H1 (cell line): ENCODE results near the gene FAM204A. TPM values are rescaled to one million over a fixed set of nuclear protein-coding genes. Genes with fewer than 3 reads are reported as not detected.

Source experiments
- CTCF ChIA-PET: fragments of 300-600 bp; sonication (Branson Sonifier 250); formaldehyde crosslinking; loops from one replicate; lab custom pipeline; 2021; ENCODE audit not compliant: partially characterized antibody; lab: Charles Lee
- POLR2A ChIA-PET: fragments of 300-600 bp; sonication (Branson Sonifier 250); formaldehyde crosslinking; loops from one replicate; lab custom pipeline; 2021; ENCODE audit warnings: inconsistent platforms; ENCODE audit not compliant: partially characterized antibody; lab: Charles Lee
- DNase-seq, 2 experiments: peaks; one replicate each; pipeline versions ENCODE4 v3.0.0 to v3.0.0-alpha.2; 2010 to 2022; ENCODE audit warnings: low spot score in 2 of 2, low read depth in 1 of 2, mixed read lengths in 1 of 2
- FAIRE-seq: peaks from 2 replicates; lab custom pipeline; 2011; peaks lifted over from hg19 to GRCh38; lab: Jason Lieb, UNC
- H2AFZ ChIP-seq: 2 replicates; pipeline ENCODE4 v1.8.1; 2012; ENCODE audit warnings: low read length, inconsistent platforms
- H2AK5ac ChIP-seq: 2 replicates; pipeline ENCODE4 v1.6.1; 2013; ENCODE audit warnings: low read depth, low read length
- H2BK120ac ChIP-seq: replicated peaks from 2 replicates; pipeline ENCODE3; 2013; ENCODE audit warnings: low read depth, low read length, inconsistent platforms
- H2BK12ac ChIP-seq: 2 replicates; pipeline ENCODE4 v1.6.1; 2013; ENCODE audit warnings: low read depth, low read length
- H2BK15ac ChIP-seq: 2 replicates; pipeline ENCODE4 v1.6.1; 2013; ENCODE audit warnings: low read length
- H2BK20ac ChIP-seq: 2 replicates; pipeline ENCODE4 v1.6.1; 2013; ENCODE audit warnings: low read length
- H2BK5ac ChIP-seq: 2 replicates; pipeline ENCODE4 v1.6.1; 2013; ENCODE audit warnings: low read depth, low read length
- H3K14ac ChIP-seq: 2 replicates; pipeline ENCODE4 v1.6.1; 2013; ENCODE audit warnings: inconsistent platforms; ENCODE audit not compliant: insufficient read length
- H3K18ac ChIP-seq: 2 replicates; pipeline ENCODE4 v1.6.1; 2013; ENCODE audit warnings: low read length; ENCODE audit errors: extremely low read depth
- H3K23ac ChIP-seq: 2 replicates; pipeline ENCODE4 v1.6.1; 2013; ENCODE audit warnings: inconsistent platforms; ENCODE audit not compliant: insufficient read length
- H3K23me2 ChIP-seq: 2 replicates; pipeline ENCODE4 v1.6.1; 2013; ENCODE audit warnings: low read depth, low read length
- H3K27ac ChIP-seq: 2 replicates; pipeline ENCODE4 v1.6.1; 2011; ENCODE audit warnings: low read depth, low read length, inconsistent platforms
- H3K27me3 ChIP-seq, 4 experiments: replicated peaks in 1 of 4; 1 replicate in 1 of 4; 2 replicates in 3 of 4; pipeline versions ENCODE4 v1.6.1 to v1.8.1; 2011 to 2013; ENCODE audit warnings: low read length in 3 of 4, mild to moderate bottlenecking in 3 of 4, inconsistent platforms in 2 of 4, mixed read lengths in 2 of 4, moderate library complexity in 1 of 4; ENCODE audit not compliant: control insufficient read depth in 3 of 4, insufficient read depth in 3 of 4; ENCODE audit errors: extremely low read depth in 1 of 4
- H3K36me3 ChIP-seq, 4 experiments: 2 replicates each; pipeline versions ENCODE4 v1.6.1 to v1.8.1; 2011 to 2013; ENCODE audit warnings: mild to moderate bottlenecking in 4 of 4, low read length in 3 of 4, moderate library complexity in 2 of 4, control low read depth in 1 of 4, inconsistent platforms in 1 of 4; ENCODE audit not compliant: insufficient read depth in 4 of 4, control insufficient read depth in 2 of 4
- H3K4ac ChIP-seq: replicated peaks from 2 replicates; pipeline ENCODE3; 2013; ENCODE audit warnings: low read length, low read depth, mixed read lengths, inconsistent platforms; ENCODE audit not compliant: insufficient read length
- H3K4me1 ChIP-seq, 4 experiments: replicated peaks in 1 of 4; 1 replicate in 1 of 4; 2 replicates in 3 of 4; pipeline versions ENCODE4 v1.6.1 to v1.8.1; 2011 to 2013; ENCODE audit warnings: low read length in 3 of 4, inconsistent platforms in 2 of 4, mixed read lengths in 1 of 4; ENCODE audit not compliant: insufficient read depth in 4 of 4, control insufficient read depth in 3 of 4
- H3K4me2 ChIP-seq, 2 experiments: 2 replicates each; pipeline versions ENCODE4 v1.6.1 to v1.8.1; 2011 to 2013; ENCODE audit warnings: low read depth in 2 of 2, low read length in 2 of 2, control low read depth in 1 of 2, inconsistent platforms in 1 of 2, mild to moderate bottlenecking in 1 of 2; ENCODE audit not compliant: insufficient read depth in 1 of 2
- H3K4me3 ChIP-seq, 4 experiments: fragments of 200-600, 300-600 bp in 1 of 4; sonication (generic), shearing (Covaris generic), sonication (Bioruptor Twin) in 1 of 4; 2 replicates each; pipeline versions ENCODE4 v1.5.1 to v1.8.1; 2011 to 2016; ENCODE audit warnings: low read length in 4 of 4, low read depth in 3 of 4, control low read depth in 2 of 4, inconsistent platforms in 2 of 4, mild to moderate bottlenecking in 2 of 4, mixed read lengths in 1 of 4, moderate library complexity in 1 of 4; ENCODE audit not compliant: insufficient read depth in 2 of 4; ENCODE audit errors: extremely low read depth in 1 of 4
- H3K56ac ChIP-seq: replicated peaks from 2 replicates; pipeline ENCODE3; 2013; ENCODE audit warnings: low read depth, mild to moderate bottlenecking, mixed read lengths, low read length, inconsistent platforms; ENCODE audit not compliant: insufficient read length
- H3K79me1 ChIP-seq: 2 replicates; pipeline ENCODE4 v1.6.1; 2013; ENCODE audit warnings: low read depth, low read length, control low read depth
- H3K79me2 ChIP-seq, 2 experiments: 2 replicates each; pipeline versions ENCODE4 v1.6.1 to v1.8.1; 2012 to 2013; ENCODE audit warnings: low read length in 2 of 2, mild to moderate bottlenecking in 2 of 2, inconsistent platforms in 1 of 2; ENCODE audit not compliant: insufficient read depth in 2 of 2, control insufficient read depth in 1 of 2
- H3K9ac ChIP-seq, 4 experiments: replicated peaks in 1 of 4; 1 replicate in 1 of 4; 2 replicates in 3 of 4; pipeline versions ENCODE4 v1.6.1 to v1.8.1; 2011 to 2013; ENCODE audit warnings: low read depth in 3 of 4, low read length in 3 of 4, control low read depth in 2 of 4, mild to moderate bottlenecking in 2 of 4, moderate library complexity in 2 of 4, inconsistent platforms in 1 of 4; ENCODE audit errors: extremely low read depth in 1 of 4
- H3K9me3 ChIP-seq, 2 experiments: 2 replicates each; pipeline versions ENCODE4 v1.6.1 to v1.8.1; 2012 to 2013; ENCODE audit warnings: mild to moderate bottlenecking in 2 of 2, moderate library complexity in 2 of 2, control low read depth in 1 of 2, inconsistent platforms in 1 of 2, low read depth in 1 of 2, low read length in 1 of 2, mixed read lengths in 1 of 2; ENCODE audit not compliant: insufficient read depth in 2 of 2
- H4K20me1 ChIP-seq, 2 experiments: replicated peaks in 1 of 2; 2 replicates each; pipeline versions ENCODE3 to v1.8.1; 2011 to 2013; ENCODE audit warnings: inconsistent platforms in 2 of 2, low read length in 2 of 2, mild to moderate bottlenecking in 1 of 2; ENCODE audit not compliant: insufficient read depth in 2 of 2, control insufficient read depth in 1 of 2
- H4K5ac ChIP-seq: 2 replicates; pipeline ENCODE4 v1.6.1; 2013; ENCODE audit warnings: low read length, low read depth, mixed read lengths, inconsistent platforms; ENCODE audit not compliant: insufficient read length
- H4K8ac ChIP-seq: 2 replicates; pipeline ENCODE4 v1.8.0; 2013; ENCODE audit warnings: mild to moderate bottlenecking, moderate library complexity, low read length, inconsistent platforms; ENCODE audit not compliant: insufficient read depth; ENCODE audit errors: extremely low read depth
- H4K91ac ChIP-seq: replicated peaks from 2 replicates; pipeline ENCODE3; 2013; ENCODE audit warnings: low read length, mixed read lengths, inconsistent platforms; ENCODE audit not compliant: insufficient read length
- CHD2 ChIP-seq: IDR thresholded peaks from 2 replicates; pipeline ENCODE4 v1.6.1; 2012; ENCODE audit warnings: low read length, improper control_type of control experiment
- GABPA ChIP-seq: IDR thresholded peaks from 2 replicates; pipeline ENCODE4 v1.6.1; 2011; ENCODE audit warnings: mild to moderate bottlenecking, low read length, moderate library complexity, borderline replicate concordance; ENCODE audit not compliant: insufficient read depth
- JUND ChIP-seq: IDR thresholded peaks from 2 replicates; pipeline ENCODE4 v1.6.1; 2011; ENCODE audit warnings: mild to moderate bottlenecking, improper control_type of control experiment, low read length
- PHF8 ChIP-seq: fragments of 200-600 bp; sonication (generic); conservative IDR thresholded peaks from 2 replicates; pipeline ENCODE4 v1.7.1; 2012; ENCODE audit warnings: low read depth, mild to moderate bottlenecking, inconsistent platforms, low read length, moderate library complexity
- RFX5 ChIP-seq: IDR thresholded peaks from 2 replicates; pipeline ENCODE4 v1.6.1; 2011; ENCODE audit warnings: low read depth, low read length, improper control_type of control experiment, borderline replicate concordance
- WGBS, 2 experiments: shearing (Covaris generic) in 1 of 2; methylation state at CpG; one replicate each; pipeline versions ENCODE4 v1.1.6 to v1.1.7; 2013 to 2015; ENCODE audit warnings: low lambda C conversion rate in 2 of 2, mixed read lengths in 2 of 2, inconsistent platforms in 1 of 2, low coverage in 1 of 2, missing lambda C conversion rate in 1 of 2; ENCODE audit not compliant: insufficient replicate concordance in 2 of 2, insufficient coverage in 1 of 2, insufficient read length in 1 of 2; ENCODE audit errors: extremely low coverage in 1 of 2, missing lambda C conversion rate in 1 of 2; 5-methylcytosine and 5-hydroxymethylcytosine counted together
- polyA plus RNA-seq, 7 experiments: library from polyadenylated mRNA; depleted of rRNA in 3 of 7; stranded (reverse) in 5 of 7; unstranded in 2 of 7; fragments of >200 nt in 5 of 7; fragments of 200-250 nt in 2 of 7; gene quantifications; 1 replicate in 5 of 7; 2 replicates in 1 of 7; 4 replicates in 1 of 7; pipeline versions ENCODE4 v1.2.1 to v1.2.3, GENCODE V29; 2011 to 2013; ENCODE audit warnings: missing spikeins in 2 of 7, mixed read lengths in 2 of 7
- total RNA-seq: library from RNA; stranded (reverse); fragmentation: NEBNext Ultra II Directional; extraction: Animal tissue kit (Norgen Biotek cat#: 25700); gene quantifications from 2 replicates; pipeline ENCODE4 v1.2.1, GENCODE V29; 2021

FAM204A gene
- total and polyA plus RNA-seq, 2 of the 8 experiments (the other 6 are each of a cell fraction or from before 2014, with no cell fraction given) = 4.9 to 37.4 TPM

- Histone ChIP-seq H3K36me3 (0 out of 8 replicates have a peak, but pooled peaks cover 0 to 4% (median 0%) of the 10 kb centered on the region in 4 experiments), H3K27ac (no peak overlapping the region), H3K4ac (no peak overlapping the region), H2BK15ac (no peak overlapping the region), H3K18ac (no peak overlapping the region), H3K4me3 (no peak overlapping the region), H3K9me3 (no peaks in the 10 kb centered on the region), H2BK20ac (no peak overlapping the region), H2AK5ac (no peak overlapping the region), H4K8ac (no peak overlapping the region), H3K79me1 (no peaks in the 10 kb centered on the region), H3K56ac (no peak overlapping the region), H2BK5ac (no peak overlapping the region), H3K9ac (no peak overlapping the region), H3K4me1 (no peaks in the 10 kb centered on the region), H4K5ac (no peak overlapping the region), H4K91ac (no peak overlapping the region), H4K20me1 (no peaks in the 10 kb centered on the region), H3K79me2 (no peaks in the 10 kb centered on the region), H3K4me2 (no peak overlapping the region), H2BK120ac (no peak overlapping the region), H3K23me2 (no peaks in the 10 kb centered on the region), H3K14ac (no peak overlapping the region), H2BK12ac (no peak overlapping the region), H2AFZ (no peak overlapping the region), H3K23ac (no peak overlapping the region), H3K27me3 (no peaks in the 10 kb centered on the region)
- DNase-seq (no peak), FAIRE-seq (no peak)
- CTCF ChIA-PET = interaction anchor here (0.6 to 1.4 kb wide), 5 partner anchors 32 to 331 kb away, joined by 3 read pairs; no protein-coding TSS in a partner anchor
- WGBS, 2 experiments = 100% methylated on average over 2 of the region's 2 CpGs; no CpG with 5 or more reads in 1 of the 2 experiments
- POLR2A ChIA-PET = no interaction called here
- TF ChIP-seq GABPA (no peak), CHD2 (no peak), JUND (no peak), PHF8 (no peak), RFX5 (no peak)
Measured at GRCh38 chr10:118301211-118301610, 40.9 kb downstream of the FAM204A start.
